Left kidney (tissue), 2 donors: ENCODE measurements around the gene LRRC14B. TPM values are rescaled to one million over a fixed set of nuclear protein-coding genes. Genes with fewer than 3 reads are reported as not detected.
"Not testable (repeated sequence)": the region's sequence is repeated elsewhere in the genome, so short reads cannot be mapped to it uniquely, and the experiment has no call there.

Experiments
- DNase-seq: peaks from one replicate; pipeline ENCODE4 v3.0.0-alpha.2; 2013
- polyA plus RNA-seq: library from polyadenylated mRNA; unstranded; fragments of 120-200 nt; gene quantifications from one replicate; pipeline ENCODE4 v1.2.1, GENCODE V29; 2013; ENCODE audit not compliant: insufficient read length

LRRC14B gene
- polyA plus RNA-seq, 1 donor: not detected

DNA sequence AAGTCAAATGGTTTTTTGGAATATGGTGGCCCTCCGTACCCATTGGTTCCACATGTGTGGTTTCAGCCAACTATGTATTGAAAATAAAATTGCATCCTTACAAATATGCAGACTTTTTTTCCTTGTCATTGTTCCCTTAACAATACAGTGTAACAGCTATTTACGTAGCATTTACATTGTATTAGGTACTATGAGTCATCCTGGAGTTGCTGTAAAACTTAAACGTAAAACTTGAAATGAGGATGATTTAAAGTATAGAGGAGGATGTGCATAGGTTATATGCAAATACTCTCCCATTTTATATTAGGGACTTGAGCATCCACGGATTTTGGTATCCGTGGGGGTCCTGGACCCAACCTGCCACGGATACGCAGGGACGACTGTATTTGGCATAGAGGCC, 43.2 kb downstream of the LRRC14B start:
- no peak for DNase-seq

DNA sequence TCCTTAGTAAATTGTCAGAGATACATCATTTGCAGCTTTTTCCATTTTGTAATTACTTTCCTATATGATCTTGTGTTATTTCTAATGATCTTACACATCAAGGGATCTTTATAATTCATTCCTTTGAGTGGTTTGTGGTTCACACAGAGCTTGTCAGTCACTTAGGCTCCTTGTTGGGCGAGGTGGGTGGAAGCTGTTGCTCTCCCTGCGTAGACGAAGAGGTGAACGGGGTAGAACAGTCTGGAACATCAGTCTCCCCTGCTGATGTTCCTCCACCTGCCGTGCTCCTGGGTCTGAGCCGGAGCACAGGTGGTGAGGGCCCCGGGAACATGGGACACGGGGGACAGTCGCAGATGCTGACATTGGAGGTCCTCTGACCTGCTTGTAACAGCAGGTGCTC, 44.2 kb downstream of the LRRC14B start:
- DNase-seq: not testable (repeated sequence)

DNA sequence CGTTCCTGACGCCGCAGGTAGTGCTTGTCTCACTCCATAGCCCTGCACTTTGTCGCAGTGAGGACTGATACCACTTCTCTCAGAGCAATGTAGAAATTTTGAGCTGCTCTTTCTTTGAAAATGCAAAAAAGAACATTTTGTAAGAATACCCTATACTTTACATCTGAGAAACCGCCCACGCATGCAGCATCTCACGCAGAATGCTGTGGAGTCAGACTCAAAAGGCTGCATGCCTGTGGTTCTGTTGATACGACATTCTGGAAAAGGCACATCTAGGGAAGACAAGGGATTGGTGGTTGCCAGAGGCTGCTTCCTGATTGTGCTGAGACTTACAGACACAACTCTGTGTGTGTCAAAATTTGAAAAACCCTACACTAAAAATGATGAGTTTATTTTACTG, 46.6 kb downstream of the LRRC14B start:
- not testable (repeated sequence) for DNase-seq

DNA sequence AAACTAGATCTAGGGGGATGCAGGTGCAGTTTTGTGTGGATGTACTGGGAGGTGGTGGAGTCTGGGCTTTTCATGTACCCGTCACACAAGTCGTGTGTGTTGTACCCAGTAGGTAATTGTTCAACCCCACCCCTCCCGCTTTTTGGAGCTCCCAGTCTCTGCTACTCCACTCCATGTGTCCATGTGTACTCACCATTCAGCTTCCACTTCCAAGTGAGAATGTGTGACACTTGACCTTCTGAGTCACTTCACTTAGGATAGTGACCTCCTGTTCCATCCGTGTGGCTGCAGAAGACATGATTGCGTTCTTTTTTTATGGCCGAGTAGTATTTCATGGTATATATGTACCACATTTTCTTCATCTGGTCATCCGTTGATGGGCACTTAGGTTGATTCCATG, 49.3 kb downstream of the LRRC14B start:
- not testable (repeated sequence) for DNase-seq

DNA sequence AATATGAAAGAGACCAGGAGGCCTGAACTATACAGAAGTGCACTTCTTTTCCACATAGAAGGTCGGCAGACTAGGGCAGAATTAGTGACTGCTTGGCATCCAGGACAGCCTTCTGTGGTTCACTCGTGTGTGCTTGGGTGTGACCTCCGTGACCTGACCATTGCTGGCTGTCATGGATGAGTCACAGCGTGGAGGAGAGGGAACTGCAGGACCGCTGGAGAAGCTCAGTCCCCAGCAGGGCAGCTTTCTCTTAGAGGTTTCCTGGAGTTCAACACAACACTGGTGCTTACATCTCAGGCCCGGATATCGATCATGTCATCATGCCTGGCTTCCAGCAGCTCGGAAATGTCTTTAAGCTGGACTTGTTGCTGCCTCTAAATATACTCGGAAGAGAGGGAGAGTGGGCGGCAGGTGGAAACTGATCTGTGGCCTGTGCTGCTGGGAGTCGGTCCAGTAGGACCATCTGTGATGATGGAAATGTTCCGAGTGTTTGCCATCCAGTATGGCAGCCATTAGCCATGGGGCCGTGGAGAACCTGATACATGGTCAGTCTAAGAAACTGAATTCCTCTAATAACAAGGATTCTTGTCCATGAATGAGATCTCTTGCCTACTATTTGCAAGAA, 49.9 kb downstream of the LRRC14B start:
- DNase-seq: not testable (repeated sequence)

DNA sequence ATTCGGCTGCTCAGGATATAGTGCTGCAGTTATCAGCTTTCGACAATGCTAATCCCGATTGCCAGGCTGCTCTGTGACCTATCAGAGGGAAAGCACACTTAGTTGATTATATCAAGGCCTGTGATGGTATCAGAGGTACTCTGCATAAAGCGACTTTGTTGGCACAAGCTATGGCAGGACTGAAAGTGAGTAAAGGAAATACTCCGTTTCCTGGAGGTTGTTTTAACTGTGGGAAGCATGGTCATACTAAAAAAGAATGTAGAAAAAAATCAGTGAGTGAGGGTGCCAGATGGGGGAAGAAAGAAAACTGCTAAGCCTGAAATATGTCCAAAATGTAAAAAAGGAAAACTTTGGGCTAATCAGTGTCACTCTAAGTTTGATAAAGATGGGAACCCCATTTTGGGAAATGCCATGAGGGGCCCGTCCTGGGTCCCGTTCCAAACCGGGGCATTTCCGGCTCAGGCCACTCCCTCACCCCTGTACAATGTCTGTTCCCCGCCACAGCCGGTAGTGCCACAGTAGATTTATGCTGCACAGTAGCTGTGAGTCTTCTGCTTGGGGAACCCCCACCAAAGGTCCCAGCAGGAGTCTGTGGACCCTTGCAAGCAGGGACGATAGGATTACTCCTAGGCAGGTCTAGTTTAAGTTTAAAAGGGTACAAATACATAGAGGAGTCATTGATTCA, 52.5 kb downstream of the LRRC14B start:
- DNase-seq: not testable (repeated sequence)

DNA sequence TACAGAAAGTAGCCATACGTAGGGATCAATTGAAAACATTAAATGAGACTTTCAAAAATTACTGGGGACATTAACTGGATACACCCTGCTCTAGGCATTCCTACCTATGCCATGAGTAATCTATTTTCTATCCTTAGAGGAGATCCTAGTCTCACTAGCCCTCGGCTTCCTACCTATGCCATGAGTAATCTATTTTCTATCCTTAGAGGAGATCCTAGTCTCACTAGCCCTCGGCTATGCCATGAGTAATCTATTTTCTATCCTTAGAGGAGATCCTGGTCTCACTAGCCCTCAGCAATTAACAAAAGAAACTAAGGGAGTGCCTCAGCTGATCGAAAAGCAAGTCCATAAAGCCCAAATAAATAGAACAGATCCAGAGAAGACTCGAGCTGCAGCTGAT, 54.4 kb downstream of the LRRC14B start:
- not testable (repeated sequence) for DNase-seq

Other genes starting within 250 kb of the LRRC14B start
- gene PLEKHG4B, start 99.3 kb upstream of the LRRC14B start, polyA plus RNA-seq: 15.0 TPM
- 13.8 TPM for gene CCDC127, start 26.7 kb downstream of the LRRC14B start, polyA plus RNA-seq
- 160 TPM for gene SDHA, start 26.8 kb downstream of the LRRC14B start, polyA plus RNA-seq
- 136 TPM for gene PDCD6, start 80.2 kb downstream of the LRRC14B start, polyA plus RNA-seq
- 5.9 TPM for gene AHRR, start 130.2 kb downstream of the LRRC14B start, polyA plus RNA-seq